BLaER1 treated with 17β-estradiol and CSF1 and Interleukin-3, amounts not matched to agents 10 nM and 100 nM (cell line): ENCODE results near the gene P2RY13.

Source experiments
- H3K27ac ChIP-seq, 11 experiments: shearing (Covaris generic); formaldehyde crosslinking; 2 replicates each; pipeline ENCODE4 v1.8.1; 2022
- H3K27me3 ChIP-seq, 11 experiments: shearing (Covaris generic); formaldehyde crosslinking; 2 replicates each; pipeline ENCODE4 v1.8.1; 2022
- H3K36me3 ChIP-seq, 11 experiments: shearing (Covaris generic); formaldehyde crosslinking; 2 replicates each; pipeline ENCODE4 v1.8.1; 2022
- H3K4me1 ChIP-seq, 10 experiments: shearing (Covaris generic); formaldehyde crosslinking; 2 replicates each; pipeline ENCODE4 v1.8.1; 2022
- H3K4me2 ChIP-seq, 11 experiments: shearing (Covaris generic); formaldehyde crosslinking; 2 replicates each; pipeline ENCODE4 v1.8.1; 2022
- H3K4me3 ChIP-seq, 10 experiments: shearing (Covaris generic); formaldehyde crosslinking; 2 replicates each; pipeline ENCODE4 v1.8.1; 2022
- H3K9ac ChIP-seq, 11 experiments: shearing (Covaris generic); formaldehyde crosslinking; 2 replicates each; pipeline ENCODE4 v1.8.1; 2022
- H3K9me3 ChIP-seq, 11 experiments: shearing (Covaris generic); formaldehyde crosslinking; replicated peaks in 1 of 11; 2 replicates each; pipeline ENCODE4 v1.8.1; 2022
- H4K20me1 ChIP-seq, 11 experiments: shearing (Covaris generic); formaldehyde crosslinking; 2 replicates each; pipeline ENCODE4 v1.8.1; 2022
- Cebpa-rat ChIP-seq, 11 experiments: shearing (Covaris generic); IDR thresholded peaks; 2 replicates each; pipeline ENCODE4 v1.8.1; 2022

P2RY13 gene

GRCh38 chr3:151330899-151331298 lies 1.6 kb upstream of the P2RY13 start:
- Histone ChIP-seq H3K4me1 (peaks cover 0 to 74% (median 35%) of the 10 kb centered on the region in 10 experiments; a peak in 14 of 20 replicates), H3K4me3 (no peak overlapping the region), H4K20me1 (no peaks in the 10 kb centered on the region), H3K4me2 (peak overlapping the region in 8 of 11 experiments; percentile 13 to 90 (median 70); a peak in 14 of 22 replicates), H3K9ac (peak overlapping the region in 1 of 11 experiments; percentile 47; a peak in 2 of 22 replicates), H3K9me3 (no peaks in the 10 kb centered on the region), H3K27ac (peak overlapping the region in 7 of 11 experiments; percentile 13 to 72 (median 68); a peak in 12 of 22 replicates), H3K27me3 (no peaks in the 10 kb centered on the region), H3K36me3 (no peaks in the 10 kb centered on the region)
- TF ChIP-seq Cebpa-rat (IDR thresholded peaks at IDR 0.05), result no peak

GRCh38 chr3:151330379-151330778 lies 1.0 kb upstream of the P2RY13 start:
- peak overlapping the region in 5 of 11 experiments; percentile 49 to 90 (median 73); a peak in 9 of 22 replicates for H3K4me2 ChIP-seq
- H3K9me3 ChIP-seq, result no peaks in the 10 kb centered on the region
- H3K4me1 ChIP-seq, result peaks cover 0 to 79% (median 35%) of the 10 kb centered on the region in 10 experiments; a peak in 14 of 20 replicates
- no peak for TF ChIP-seq Cebpa-rat (IDR thresholded peaks at IDR 0.05)
- H3K27me3 ChIP-seq, result no peaks in the 10 kb centered on the region
- no peaks in the 10 kb centered on the region for H3K36me3 ChIP-seq
- H3K9ac ChIP-seq, result no peak overlapping the region
- peak overlapping the region in 6 of 11 experiments; percentile 1 to 72 (median 62); a peak in 9 of 22 replicates for H3K27ac ChIP-seq
- H4K20me1 ChIP-seq, result no peaks in the 10 kb centered on the region
- H3K4me3 ChIP-seq, result no peak overlapping the region

GRCh38 chr3:151328298-151328995 lies 902 bp downstream of the P2RY13 start:
- Histone ChIP-seq H3K9me3 (no peaks in the 10 kb centered on the region), H3K27ac (peak overlapping the region in 6 of 11 experiments; percentile 29 to 68 (median 46); a peak in 10 of 22 replicates), H3K4me1 (peaks cover 0 to 84% (median 35%) of the 10 kb centered on the region in 10 experiments; a peak in 14 of 20 replicates), H3K36me3 (no peaks in the 10 kb centered on the region), H3K4me3 (peak overlapping the region in 4 of 10 experiments; percentile 18 to 51 (median 47); a peak in 9 of 20 replicates), H3K27me3 (no peaks in the 10 kb centered on the region), H4K20me1 (no peaks in the 10 kb centered on the region), H3K4me2 (peak overlapping the region in 6 of 11 experiments; percentile 28 to 90 (median 71); a peak in 11 of 22 replicates), H3K9ac (peak overlapping the region in 4 of 11 experiments; percentile 17 to 57 (median 41); a peak in 5 of 22 replicates)
- no peak for TF ChIP-seq Cebpa-rat (IDR thresholded peaks at IDR 0.05)

- Histone ChIP-seq H3K27me3 (no peaks in the 10 kb centered on the region), H3K9me3 (no peaks in the 10 kb centered on the region), H4K20me1 (no peaks in the 10 kb centered on the region), H3K4me1 (peaks cover 0 to 78% (median 34%) of the 10 kb centered on the region in 10 experiments; a peak in 14 of 20 replicates), H3K4me2 (peak overlapping the region in 6 of 11 experiments; percentile 28 to 90 (median 71); a peak in 11 of 22 replicates), H3K4me3 (peak overlapping the region in 4 of 10 experiments; percentile 18 to 51 (median 47); a peak in 7 of 20 replicates), H3K36me3 (no peaks in the 10 kb centered on the region), H3K27ac (peak overlapping the region in 6 of 11 experiments; percentile 30 to 68 (median 46); a peak in 9 of 22 replicates), H3K9ac (peak overlapping the region in 4 of 11 experiments; percentile 17 to 57 (median 41); a peak in 4 of 22 replicates)
- no peak for TF ChIP-seq Cebpa-rat (IDR thresholded peaks at IDR 0.05)
Observed at GRCh38 chr3:151327571-151328198, 1.7 kb downstream of the P2RY13 start.

GRCh38 chr3:151322511-151322910 lies 6.8 kb downstream of the P2RY13 start:
- TF ChIP-seq Cebpa-rat (IDR thresholded peaks at IDR 0.05), result no peak
- H3K9ac ChIP-seq, result no peak overlapping the region
- H3K4me3 ChIP-seq, result no peak overlapping the region
- peak overlapping the region in 1 of 11 experiments; percentile 32; a peak in 1 of 22 replicates for H3K27ac ChIP-seq
- H3K4me2 ChIP-seq, result peak overlapping the region in 3 of 11 experiments; percentile 61 to 64 (median 64); a peak in 6 of 22 replicates
- H4K20me1 ChIP-seq, result no peaks in the 10 kb centered on the region
- H3K36me3 ChIP-seq, result no peaks in the 10 kb centered on the region
- no peaks in the 10 kb centered on the region for H3K9me3 ChIP-seq
- H3K4me1 ChIP-seq, result peaks cover 0 to 56% (median 0%) of the 10 kb centered on the region in 10 experiments; a peak in 6 of 20 replicates
- no peaks in the 10 kb centered on the region for H3K27me3 ChIP-seq

GRCh38 chr3:151321526-151321925 lies 7.8 kb downstream of the P2RY13 start:
- no peaks in the 10 kb centered on the region for H3K27me3 ChIP-seq
- H3K4me3 ChIP-seq, result no peak overlapping the region
- no peak overlapping the region for H3K27ac ChIP-seq
- H3K4me2 ChIP-seq, result peak overlapping the region in 3 of 11 experiments; percentile 61 to 64 (median 64); a peak in 4 of 22 replicates
- H3K4me1 ChIP-seq, result peaks cover 0 to 47% (median 0%) of the 10 kb centered on the region in 10 experiments; a peak in 6 of 20 replicates
- no peaks in the 10 kb centered on the region for H4K20me1 ChIP-seq
- H3K36me3 ChIP-seq, result no peaks in the 10 kb centered on the region
- H3K9me3 ChIP-seq, result no peaks in the 10 kb centered on the region
- no peak for TF ChIP-seq Cebpa-rat (IDR thresholded peaks at IDR 0.05)
- H3K9ac ChIP-seq, result no peak overlapping the region

GRCh38 chr3:151320131-151320530 lies 9.2 kb downstream of the P2RY13 start:
- no peaks in the 10 kb centered on the region for H3K36me3 ChIP-seq
- H3K9ac ChIP-seq, result no peak overlapping the region
- H3K27ac ChIP-seq, result no peak overlapping the region
- no peaks in the 10 kb centered on the region for H3K27me3 ChIP-seq
- no peaks in the 10 kb centered on the region for H4K20me1 ChIP-seq
- no peaks in the 10 kb centered on the region for H3K9me3 ChIP-seq
- TF ChIP-seq Cebpa-rat (IDR thresholded peaks at IDR 0.05), result no peak
- no peak overlapping the region for H3K4me2 ChIP-seq
- H3K4me1 ChIP-seq, result peaks cover 0 to 37% (median 0%) of the 10 kb centered on the region in 10 experiments; a peak in 6 of 20 replicates
- no peak overlapping the region for H3K4me3 ChIP-seq

- no peaks in the 10 kb centered on the region for H3K9me3 ChIP-seq
- H3K4me2 ChIP-seq, result no peak overlapping the region
- no peak for TF ChIP-seq Cebpa-rat (IDR thresholded peaks at IDR 0.05)
- H3K36me3 ChIP-seq, result no peaks in the 10 kb centered on the region
- no peaks in the 10 kb centered on the region for H4K20me1 ChIP-seq
- peaks cover 0 to 35% (median 0%) of the 10 kb centered on the region in 10 experiments; a peak in 6 of 20 replicates for H3K4me1 ChIP-seq
- no peak overlapping the region for H3K27ac ChIP-seq
- no peaks in the 10 kb centered on the region for H3K27me3 ChIP-seq
- no peak overlapping the region for H3K4me3 ChIP-seq
- no peak overlapping the region for H3K9ac ChIP-seq
Observed at GRCh38 chr3:151319628-151320027, 9.7 kb downstream of the P2RY13 start.

- Histone ChIP-seq H3K4me2 (peak overlapping the region in 2 of 11 experiments; percentile 23 to 32; a peak in 3 of 22 replicates), H3K27me3 (no peaks in the 10 kb centered on the region), H3K4me3 (no peak overlapping the region), H3K9me3 (no peaks in the 10 kb centered on the region), H3K4me1 (peaks cover 0 to 35% (median 0%) of the 10 kb centered on the region in 10 experiments; a peak in 6 of 20 replicates), H3K36me3 (no peaks in the 10 kb centered on the region), H4K20me1 (no peaks in the 10 kb centered on the region), H3K27ac (no peak overlapping the region), H3K9ac (no peak overlapping the region)
- no peak for TF ChIP-seq Cebpa-rat (IDR thresholded peaks at IDR 0.05)
Observed at GRCh38 chr3:151318991-151319390, 10.4 kb downstream of the P2RY13 start.
